SHP77 (cell line): ENCODE measurements around the gene SV2B.
"Not testable (repeated sequence)": the region's sequence is repeated elsewhere in the genome, so short reads cannot be mapped to it uniquely, and the experiment has no call there.

Experiments
- DNase-seq, 2 experiments: peaks; one replicate each; lab custom pipeline; 2025; lab: John Stamatoyannopoulos, UW

The SV2B gene

DNA sequence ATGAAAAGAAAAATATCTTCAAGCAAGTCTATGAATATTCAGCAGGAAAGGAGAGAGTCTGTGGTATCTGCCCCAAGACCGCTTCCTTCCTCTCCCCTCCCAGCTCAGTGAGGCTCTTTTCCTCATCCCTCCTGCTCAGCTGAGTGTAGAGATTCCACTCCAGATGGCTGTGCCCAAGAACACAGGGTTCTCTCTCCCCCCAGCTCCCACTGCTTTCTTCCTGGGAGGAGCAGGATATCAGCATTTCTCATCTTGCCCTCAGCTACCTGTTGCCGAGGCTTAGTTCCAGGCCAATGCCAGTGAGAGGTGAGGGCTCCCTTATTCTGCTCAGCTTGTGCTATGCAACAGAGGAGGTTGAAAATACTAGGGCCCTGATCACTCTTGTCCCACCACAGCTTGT is 211.9 kb downstream of the SV2B start:
- no peak for DNase-seq

DNA sequence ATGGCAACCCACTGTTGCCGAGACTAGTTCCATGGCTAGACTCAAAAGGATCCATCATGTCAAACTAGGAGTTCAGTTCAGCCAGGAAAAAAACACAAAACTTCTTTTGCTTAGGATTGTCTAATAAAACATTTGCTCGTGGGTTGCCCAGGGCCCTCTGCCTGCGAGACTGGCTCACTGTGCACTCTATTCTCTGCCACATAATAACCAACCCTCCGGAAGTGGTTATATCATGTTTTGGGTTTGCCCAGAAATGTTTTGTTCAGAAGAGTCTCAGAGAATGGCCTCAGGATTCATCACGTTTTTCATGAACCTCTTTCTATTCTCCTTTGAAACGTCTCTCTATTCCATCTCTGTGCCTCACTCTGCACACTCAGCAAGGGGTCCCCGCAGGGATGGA is 216.1 kb downstream of the SV2B start:
- DNase-seq = no peak

DNA sequence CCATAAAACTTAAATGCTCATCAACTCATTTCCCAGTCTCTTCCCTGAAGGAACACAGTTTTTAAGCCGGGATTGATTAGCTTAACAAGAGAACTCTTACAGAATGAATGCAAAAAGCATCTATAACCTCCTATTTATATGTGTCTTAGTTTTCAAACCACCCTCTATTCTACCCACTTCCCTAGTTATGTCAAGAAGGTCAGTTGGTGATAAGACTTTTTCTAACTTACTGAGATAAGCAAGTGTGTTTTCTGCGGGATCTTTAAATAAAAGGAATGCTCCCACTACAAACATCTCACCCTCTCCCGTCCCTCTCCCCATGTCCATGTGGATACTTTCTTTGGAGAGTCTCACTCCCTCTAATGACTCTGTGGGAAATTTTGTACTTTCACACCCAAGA is 218.5 kb downstream of the SV2B start:
- DNase-seq = no peak

DNA sequence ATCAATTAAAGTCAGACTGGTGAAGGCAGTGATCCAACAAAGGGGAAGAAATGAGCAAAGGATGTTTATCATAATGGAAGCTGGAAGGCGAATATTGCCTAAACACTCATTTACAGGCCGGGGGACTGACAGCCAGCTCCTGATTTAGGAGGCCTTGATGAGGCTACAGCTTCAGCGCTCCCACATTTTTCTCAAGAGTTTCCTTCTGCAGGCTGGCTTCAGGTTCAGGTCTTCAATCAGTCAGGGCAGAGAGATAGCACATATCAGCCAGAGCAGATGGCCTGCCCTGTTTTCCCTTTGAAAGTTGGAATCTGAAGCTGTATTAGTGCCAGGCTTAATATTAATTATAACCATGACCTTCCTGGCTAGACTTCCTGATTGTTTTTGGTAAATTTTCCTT is 218.9 kb downstream of the SV2B start:
- DNase-seq = no peak

DNA sequence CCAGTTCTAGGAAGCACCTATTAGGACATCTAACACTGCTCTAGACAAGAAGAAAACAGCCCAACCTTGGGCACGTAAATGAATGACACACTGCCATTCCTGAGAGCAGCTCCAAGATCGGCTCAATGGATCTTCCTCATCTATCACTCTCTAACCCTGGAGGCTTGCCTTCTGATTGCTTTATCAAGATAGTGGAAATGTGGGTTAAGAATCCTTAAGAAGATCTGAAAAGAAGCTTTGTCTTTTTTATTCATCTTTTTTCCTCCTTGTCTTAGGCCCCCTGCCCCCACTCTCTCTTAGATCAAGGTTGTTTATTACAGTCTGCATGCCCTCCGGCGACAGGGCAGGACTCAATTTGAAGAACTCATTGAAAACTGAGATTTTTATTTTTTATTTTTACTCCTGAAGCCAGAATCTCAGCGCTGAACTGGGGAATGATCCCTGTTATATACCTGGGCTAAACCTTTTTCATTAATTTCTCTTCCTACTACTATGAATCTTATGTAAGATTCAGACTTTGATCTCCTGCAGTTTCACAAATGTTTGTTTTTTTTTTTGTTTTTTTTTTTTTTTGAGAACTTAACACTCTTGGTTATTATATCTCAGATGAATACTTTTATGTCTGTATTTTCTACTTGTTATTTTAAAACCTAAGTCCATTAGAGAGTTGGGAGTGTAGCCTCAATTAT is 219.5 kb downstream of the SV2B start:
- DNase-seq = no peak

DNA sequence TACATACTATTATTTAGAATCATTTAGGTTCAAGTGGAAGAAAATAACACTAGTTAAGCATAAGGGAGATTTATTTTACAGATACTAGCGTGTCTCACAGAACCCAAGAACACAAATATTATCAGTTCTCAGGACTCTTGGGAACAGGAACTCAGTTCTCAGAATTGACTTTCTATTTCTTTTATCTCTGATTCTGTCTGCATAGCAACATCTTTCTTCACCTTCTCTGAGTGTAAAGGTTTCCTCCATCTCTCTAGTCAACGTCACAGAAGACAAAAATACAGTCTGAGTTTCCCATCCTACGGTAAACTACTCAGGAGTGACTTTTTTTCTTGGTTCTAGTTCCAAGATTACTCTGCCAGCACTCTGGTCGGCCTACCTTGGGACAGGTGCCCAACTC is 220.0 kb downstream of the SV2B start:
- DNase-seq = no peak

DNA sequence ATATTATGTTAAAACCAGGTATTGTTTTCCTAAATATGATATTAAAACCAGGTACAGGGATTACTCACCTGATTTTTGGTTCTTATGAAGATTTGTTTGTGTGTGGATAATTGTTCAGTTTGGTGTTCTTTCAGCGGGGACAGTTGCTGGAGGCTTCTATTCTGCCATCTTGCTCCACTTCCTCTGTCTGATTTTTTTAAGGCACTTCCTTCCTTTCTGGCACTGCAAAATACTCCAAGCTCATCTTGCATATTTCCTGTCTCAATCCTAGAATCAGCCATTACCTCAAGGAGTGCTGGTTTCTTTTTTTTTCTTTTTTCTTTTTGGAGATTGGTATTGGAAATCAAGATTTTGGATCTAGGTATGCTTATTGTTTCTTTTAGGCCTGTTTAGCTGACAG is 229.9 kb downstream of the SV2B start:
- no peak for DNase-seq

DNA sequence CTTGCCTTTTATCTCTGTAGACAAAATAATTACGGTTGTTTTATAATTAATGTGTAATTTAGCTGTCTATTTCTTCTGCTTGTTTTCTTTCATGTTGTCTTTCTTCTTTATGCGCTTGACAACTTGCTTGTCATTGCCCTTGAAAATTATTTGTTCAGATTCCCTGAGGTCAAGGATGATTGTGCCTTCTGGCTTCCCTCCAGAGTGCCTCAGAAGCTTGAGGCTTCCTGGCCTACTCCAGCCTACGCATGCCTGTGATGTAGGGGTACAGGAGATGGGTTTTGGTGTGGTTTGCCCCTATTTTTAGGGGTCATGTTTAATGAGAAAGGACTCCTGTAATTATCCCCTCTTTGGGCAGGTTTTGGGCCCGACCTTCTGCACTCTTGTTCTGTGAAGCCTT is 231.5 kb downstream of the SV2B start:
- no peak for DNase-seq

DNA sequence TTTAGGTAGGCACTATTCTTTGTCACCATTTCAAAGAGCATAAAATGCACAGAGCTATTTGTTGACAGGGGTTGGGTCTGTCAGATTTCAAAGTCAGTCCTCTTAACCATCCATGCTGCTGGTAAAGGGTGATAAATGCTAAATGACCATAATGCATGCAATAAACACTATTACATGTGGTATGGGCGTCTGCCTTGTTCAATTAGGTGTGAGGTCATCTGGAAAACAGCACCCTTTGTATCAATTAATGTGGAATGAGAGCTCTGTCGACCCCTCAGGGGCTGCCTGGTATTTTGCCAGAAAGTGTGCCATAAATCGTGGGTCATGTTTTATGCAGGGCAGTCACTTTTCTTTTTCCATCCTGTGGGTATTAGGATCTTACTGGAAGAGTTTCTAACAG is 235.6 kb downstream of the SV2B start:
- DNase-seq = no peak

DNA sequence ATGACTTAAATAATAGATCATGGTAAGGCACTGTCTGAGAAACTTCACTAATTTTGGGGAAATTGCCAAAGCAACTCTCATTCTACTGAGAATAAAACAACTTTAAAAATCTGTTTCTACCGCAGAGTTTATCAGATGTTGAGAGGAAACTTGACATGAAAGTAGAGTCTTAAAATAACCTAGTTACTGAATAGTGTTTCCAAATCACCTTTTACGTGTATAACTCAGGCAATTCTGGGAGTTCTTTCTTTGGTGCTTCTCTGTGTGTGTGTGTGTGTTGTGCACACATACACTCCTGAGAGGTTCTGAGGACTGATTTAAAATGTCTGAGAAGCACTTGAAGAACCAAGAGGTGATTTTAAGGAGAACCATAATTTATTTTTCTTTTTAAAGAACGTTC is 236.6 kb downstream of the SV2B start:
- DNase-seq = no peak

DNA sequence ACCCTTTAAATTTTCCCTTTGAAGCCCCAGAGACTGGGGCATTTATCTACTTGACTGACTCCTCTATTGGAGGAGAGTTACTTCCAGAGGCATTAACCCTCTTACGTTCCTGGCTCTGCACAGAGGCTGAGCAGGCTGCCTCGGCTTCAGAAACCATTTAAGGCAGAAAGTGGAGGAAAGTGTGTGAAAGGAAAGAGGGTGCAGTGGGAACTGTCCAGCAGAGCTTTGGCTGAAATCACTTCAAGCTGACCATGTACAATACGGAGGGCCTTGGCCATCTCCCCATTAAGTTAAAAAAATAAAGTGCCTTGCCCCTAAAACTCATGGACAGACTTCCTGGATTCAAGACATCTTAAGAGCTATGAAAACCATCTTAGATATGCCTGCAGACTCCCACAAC is 238.7 kb downstream of the SV2B start:
- no peak for DNase-seq

DNA sequence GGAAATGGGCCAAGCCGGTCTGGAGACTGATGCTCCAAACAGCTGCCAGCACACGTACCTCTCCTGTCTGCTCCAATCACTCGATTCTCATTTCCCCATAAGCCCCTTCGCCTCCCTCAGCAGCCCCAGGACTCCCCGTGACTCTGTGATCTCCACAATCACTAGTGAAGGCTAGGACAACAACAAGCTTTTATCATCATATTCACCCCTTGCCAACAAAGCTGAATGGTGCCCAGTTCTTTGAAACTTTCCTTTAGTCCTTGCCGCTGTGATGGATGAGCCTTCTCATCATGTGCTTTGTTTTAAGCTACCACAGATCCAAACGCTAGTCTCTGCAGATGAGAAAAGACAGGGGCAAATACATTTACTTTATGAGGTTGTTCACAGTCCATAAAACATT is 242.0 kb downstream of the SV2B start:
- no peak for DNase-seq

DNA sequence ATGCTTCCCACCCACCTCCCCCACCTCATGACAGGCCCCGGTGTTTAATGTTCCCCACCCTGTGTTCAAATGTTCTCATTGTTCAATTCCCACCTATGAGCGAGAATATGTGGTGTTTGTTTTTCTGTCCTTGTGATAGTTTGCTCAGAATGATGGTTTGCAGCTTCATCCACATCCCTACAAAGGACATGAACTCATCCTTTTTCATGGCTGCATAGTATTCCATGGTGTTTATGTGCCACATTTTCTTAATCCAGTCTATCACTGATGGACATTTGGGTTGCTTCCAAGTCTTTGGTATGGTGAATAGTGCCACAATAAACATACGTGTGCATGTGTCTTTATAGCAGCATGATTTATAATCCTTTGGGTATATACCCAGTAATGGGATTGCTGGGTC is 244.9 kb downstream of the SV2B start:
- not testable (repeated sequence) for DNase-seq

DNA sequence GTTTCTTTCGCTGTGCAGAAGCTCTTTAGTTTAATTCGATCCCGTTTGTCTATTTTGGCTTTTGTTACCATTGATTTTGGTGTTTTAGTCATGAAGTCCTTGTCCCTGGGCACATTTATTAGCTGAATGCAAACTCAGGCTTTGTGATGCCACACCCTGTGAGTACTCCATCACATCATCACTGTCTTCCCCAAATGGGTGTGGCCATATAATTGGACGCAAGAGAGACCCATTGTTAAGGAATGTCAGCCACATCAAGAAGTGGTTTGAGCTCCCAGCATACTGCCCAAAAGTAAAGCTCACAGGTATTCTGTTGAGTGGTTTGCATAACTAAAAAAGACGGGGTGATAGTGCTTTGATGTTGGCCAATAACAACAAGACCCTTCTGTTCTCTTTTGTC is 245.7 kb downstream of the SV2B start:
- no peak for DNase-seq

DNA sequence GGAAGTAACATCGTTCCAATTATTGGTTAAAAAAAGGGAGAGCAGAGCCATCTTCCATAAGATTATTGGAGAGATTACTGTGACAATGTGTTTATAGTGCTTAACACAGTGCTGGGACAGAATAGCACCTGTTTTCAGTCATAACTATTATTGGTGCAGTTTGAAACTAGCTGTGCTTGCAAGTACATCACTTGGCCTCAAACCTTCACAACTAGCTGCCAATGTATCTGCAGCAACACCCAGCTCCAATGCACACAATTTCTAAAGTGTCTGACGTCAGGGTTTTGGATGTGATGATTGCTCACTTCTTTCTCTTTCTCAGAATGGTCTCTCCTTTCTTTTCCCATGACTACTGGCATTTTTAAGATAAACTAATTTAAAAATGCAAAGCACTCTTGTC is 246.2 kb downstream of the SV2B start:
- no peak for DNase-seq

DNA sequence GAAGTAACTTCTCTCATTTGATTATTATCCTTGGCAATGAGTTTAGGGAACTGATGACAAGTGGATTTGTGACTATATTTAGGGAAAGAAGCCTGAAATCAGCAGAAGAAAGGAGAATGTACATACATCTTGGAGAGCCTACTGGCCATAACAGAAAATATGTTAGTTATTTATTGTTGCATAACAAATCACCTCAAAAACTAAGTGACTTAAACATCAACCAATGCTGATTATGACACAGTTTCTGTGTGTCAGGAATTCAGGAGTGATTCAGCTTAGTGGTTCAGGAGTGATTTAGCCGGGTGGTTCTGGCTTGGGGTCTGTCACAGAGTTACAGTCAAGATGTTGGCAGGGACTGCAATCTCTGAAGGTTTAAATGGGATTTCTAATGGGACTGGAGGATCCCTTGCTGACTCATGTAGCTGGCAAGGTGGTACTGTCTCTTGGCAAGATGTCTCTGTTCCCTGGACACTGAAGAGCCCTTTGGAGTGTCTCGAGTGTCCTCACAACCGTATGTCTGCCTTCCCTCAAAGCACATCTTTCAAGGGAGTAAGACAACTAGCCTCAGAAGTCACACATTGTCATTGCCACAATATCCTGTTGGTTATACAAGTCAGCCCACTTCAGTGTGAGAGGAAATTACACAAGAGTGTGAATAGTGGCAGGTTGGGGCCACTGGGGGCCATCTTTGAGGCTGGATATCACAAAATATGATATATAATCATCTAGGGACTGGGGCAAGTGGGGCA is 248.9 kb downstream of the SV2B start:
- no peak for DNase-seq
